Stimulated activated naive B cell treated with anti-CD40 and anti-IgM and Interleukin-4, amounts not matched to agents 10 μg/mL and 1 μg/mL and 100 μg/mL, for 72 hours (primary cell): Measurements from ENCODE around the gene PUM2.
"Not testable (repeated sequence)": the region's sequence is repeated elsewhere in the genome, so short reads cannot be mapped to it uniquely, and the experiment has no call there.

Source experiments
- ATAC-seq, 2 donors: fragments of 150-1000 bp; cut with Tn5 transposase; replicated peaks; 2 replicates each; pipeline ENCODE4 v1.10.0; 2021; ENCODE audit warnings: moderate library complexity in 1 of 2
- DNase-seq: peaks from one replicate; pipeline ENCODE4 v3.0.0; 2021
- H3K27ac Mint-ChIP-seq: one replicate; pipeline ENCODE4 v1.8.0; 2022; ENCODE audit warnings: mild to moderate bottlenecking, mixed read lengths
- H3K27me3 Mint-ChIP-seq, 2 donors: one replicate each; pipeline ENCODE4 v1.8.0; 2022; ENCODE audit warnings: mixed read lengths in 2 of 2
- H3K36me3 Mint-ChIP-seq, 2 donors: one replicate each; pipeline ENCODE4 v1.8.0; 2022; ENCODE audit warnings: mixed read lengths in 2 of 2, mild to moderate bottlenecking in 1 of 2
- H3K4me1 Mint-ChIP-seq, 2 donors: one replicate each; pipeline ENCODE4 v1.8.0; 2022; ENCODE audit warnings: mixed read lengths in 2 of 2, mild to moderate bottlenecking in 1 of 2
- H3K4me3 Mint-ChIP-seq, 2 donors: one replicate each; pipeline ENCODE4 v1.8.0; 2022; ENCODE audit warnings: mild to moderate bottlenecking in 2 of 2, mixed read lengths in 2 of 2, moderate library complexity in 1 of 2
- H3K9me3 Mint-ChIP-seq, 2 donors: one replicate each; pipeline ENCODE4 v1.8.0; 2022; ENCODE audit warnings: mixed read lengths in 2 of 2, mild to moderate bottlenecking in 1 of 2

Gene PUM2

DNA sequence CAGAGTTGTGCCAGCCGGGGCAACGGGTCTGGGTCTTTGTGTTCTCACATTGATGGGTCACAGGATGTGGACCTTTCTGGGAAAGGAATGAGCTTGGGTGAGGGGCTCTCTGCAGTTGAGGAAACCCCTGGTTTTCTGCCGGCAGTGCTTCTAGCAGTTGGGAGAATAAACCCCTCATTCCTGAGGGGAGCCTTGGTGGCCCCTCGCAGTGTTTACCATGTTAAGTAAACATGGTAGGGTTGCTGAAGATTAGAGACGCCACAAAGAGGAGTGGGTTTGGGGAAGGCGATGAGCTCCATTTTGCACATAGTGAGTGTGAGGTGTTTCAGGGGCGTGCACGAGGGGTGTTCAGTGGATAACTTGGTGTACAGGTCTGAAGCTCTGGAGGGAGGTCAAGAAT lies 27.7 kb upstream of the PUM2 start:
- no peak for ATAC-seq
- Mint-ChIP-seq H3K27ac (no peak overlapping the region), H3K4me1 (peaks cover 0 to 5% of the 10 kb centered on the region in 2 donors), H3K4me3 (no peak overlapping the region), H3K27me3 (peaks cover 13 to 16% of the 10 kb centered on the region in 2 donors), H3K9me3 (no peaks in the 10 kb centered on the region), H3K36me3 (no peaks in the 10 kb centered on the region)
- no peak for DNase-seq

- no peaks in the 10 kb centered on the region for H3K9me3 Mint-ChIP-seq
- ATAC-seq = no peak
- H3K4me1 Mint-ChIP-seq = peaks cover 0 to 5% of the 10 kb centered on the region in 2 donors
- H3K36me3 Mint-ChIP-seq = no peaks in the 10 kb centered on the region
- no peak for DNase-seq
- no peak overlapping the region for H3K4me3 Mint-ChIP-seq
- peaks cover 13 to 16% of the 10 kb centered on the region in 2 donors for H3K27me3 Mint-ChIP-seq
- no peak overlapping the region for H3K27ac Mint-ChIP-seq
Measured at GRCh38 chr2:20377741-20378140, 27.1 kb upstream of the PUM2 start.

DNA sequence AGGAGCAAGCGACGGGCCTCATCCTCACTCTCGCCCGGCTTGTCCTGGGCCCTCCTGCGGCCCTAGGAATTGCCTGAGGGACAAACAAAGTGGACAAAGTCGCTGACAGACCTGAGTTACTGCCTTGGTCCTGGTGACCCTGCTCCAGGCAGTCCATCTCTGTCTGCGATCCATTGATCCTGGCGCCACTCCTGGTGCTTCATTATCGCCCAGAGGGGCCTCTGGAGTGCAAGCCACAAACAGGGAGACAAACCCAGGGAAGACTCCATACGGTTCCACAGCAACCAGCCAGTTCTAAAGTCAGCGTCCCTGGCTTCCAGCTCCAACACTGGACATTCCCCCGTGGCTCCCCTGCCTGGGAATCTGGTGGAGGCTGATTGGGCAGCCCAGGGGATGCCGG lies 24.3 kb upstream of the PUM2 start:
- H3K4me1 Mint-ChIP-seq, DNase-seq, H3K27ac Mint-ChIP-seq, H3K9me3 Mint-ChIP-seq, ATAC-seq, H3K4me3 Mint-ChIP-seq, H3K36me3 Mint-ChIP-seq: not testable (repeated sequence)
- H3K27me3 Mint-ChIP-seq = peaks cover 21 to 35% of the 10 kb centered on the region in 2 donors

DNA sequence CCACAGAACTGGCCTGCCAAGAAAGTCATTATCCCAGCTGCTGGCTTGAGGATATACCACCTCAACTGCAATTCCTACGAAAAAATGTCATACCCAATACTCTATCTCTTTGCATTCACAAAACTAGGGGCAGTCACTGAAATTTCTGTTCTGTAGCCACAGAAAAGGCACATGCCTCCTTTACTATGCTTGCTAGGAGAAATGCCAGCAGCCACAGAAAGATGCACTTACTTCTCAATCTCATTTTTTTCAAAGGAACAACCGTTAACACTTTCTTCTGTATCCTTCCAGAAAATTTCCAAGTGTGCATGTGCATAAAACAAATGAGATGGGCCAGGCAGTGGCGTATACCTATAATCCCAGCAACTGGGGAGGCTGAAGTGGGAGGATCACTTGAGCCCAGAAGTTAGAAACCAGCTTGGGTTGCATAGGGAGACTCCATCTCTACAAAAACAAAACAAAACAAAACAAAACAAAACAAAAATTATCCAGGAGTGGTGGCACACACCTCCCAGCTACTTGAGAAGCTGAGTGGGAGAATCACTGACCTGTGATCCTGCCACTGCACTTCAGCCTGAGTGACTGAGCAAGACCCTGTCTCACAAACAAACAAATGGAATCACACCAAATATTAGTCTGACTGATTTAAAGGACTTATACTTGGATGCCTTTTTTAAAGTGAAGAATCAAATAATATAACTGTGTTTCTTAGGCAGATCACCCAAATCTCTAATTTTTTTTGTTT lies 22.4 kb upstream of the PUM2 start:
- Mint-ChIP-seq H3K9me3 (peaks cover 0 to 1% of the 10 kb centered on the region in 2 donors), H3K4me1 (no peaks in the 10 kb centered on the region), H3K36me3 (no peaks in the 10 kb centered on the region), H3K27me3 (peaks cover 35 to 36% of the 10 kb centered on the region in 2 donors), H3K4me3 (no peak overlapping the region), H3K27ac (no peak overlapping the region)
- no peak for ATAC-seq
- no peak for DNase-seq

DNA sequence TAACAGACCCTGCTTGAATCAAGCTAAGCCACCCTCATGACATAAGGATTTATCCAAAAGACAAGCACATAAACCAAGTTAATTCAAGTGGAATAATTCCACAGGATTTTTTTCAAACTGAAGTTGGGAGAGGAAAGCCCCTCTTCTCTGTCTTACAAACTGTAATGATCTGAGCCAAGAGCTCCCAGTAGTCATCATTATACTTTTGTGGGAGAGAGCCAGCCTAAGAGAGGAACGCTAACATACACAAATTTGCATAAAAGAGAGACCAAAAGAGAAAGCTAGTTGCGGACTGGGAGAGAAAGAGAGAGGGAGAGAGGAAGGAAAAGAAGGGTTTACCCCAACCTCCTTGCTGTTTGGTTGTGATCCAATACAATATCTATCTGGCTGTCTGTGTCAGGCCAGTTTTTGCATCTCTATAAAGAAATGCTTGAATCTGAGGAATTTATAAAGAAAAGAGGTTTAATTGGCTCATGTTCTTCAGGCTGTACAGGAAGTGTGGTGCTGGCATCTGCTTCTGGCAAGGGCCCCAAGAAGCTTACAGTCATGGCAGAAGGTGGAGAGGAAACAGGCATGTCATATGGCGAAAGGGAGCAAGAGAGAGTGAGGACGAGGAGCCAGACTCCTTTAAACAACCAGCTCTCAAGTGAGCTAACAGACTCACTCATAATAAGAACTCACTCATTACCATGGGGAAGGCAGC lies 20.8 kb upstream of the PUM2 start:
- no peak for ATAC-seq
- Mint-ChIP-seq H3K4me1 (peaks cover 0 to 3% of the 10 kb centered on the region in 2 donors), H3K9me3 (peaks cover 0 to 6% of the 10 kb centered on the region in 2 donors), H3K27ac (no peak overlapping the region), H3K27me3 (peaks cover 32 to 36% of the 10 kb centered on the region in 2 donors), H3K36me3 (no peaks in the 10 kb centered on the region), H3K4me3 (no peak overlapping the region)
- no peak for DNase-seq

GRCh38 chr2:20370191-20370590 lies 19.5 kb upstream of the PUM2 start:
- ATAC-seq (no peak), DNase-seq (no peak)
- Mint-ChIP-seq H3K4me3 (no peak overlapping the region), H3K36me3 (no peaks in the 10 kb centered on the region), H3K4me1 (peaks cover 10 to 11% of the 10 kb centered on the region in 2 donors), H3K27me3 (peaks cover 28 to 37% of the 10 kb centered on the region in 2 donors), H3K9me3 (peaks cover 0 to 6% of the 10 kb centered on the region in 2 donors), H3K27ac (no peak overlapping the region)

DNA sequence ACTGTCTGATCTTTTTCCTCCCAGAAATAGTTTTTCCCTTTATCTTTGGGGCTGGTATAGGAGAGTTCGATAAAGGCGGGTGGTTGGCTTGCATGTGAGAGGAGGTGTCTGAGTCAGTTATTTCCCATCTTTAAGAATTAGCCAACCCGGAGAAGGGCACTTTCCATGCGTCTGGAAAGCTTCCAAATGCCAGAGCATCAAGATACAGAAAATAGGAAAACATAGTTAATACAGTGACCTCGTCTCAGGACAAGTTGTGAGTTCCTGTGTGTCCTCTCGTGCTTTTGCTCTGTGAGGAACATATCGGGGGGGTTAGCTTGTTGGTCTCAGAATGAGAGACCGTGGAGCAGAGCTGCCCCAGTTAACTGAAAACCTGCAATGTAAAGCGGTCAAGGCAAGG lies 18.7 kb upstream of the PUM2 start:
- ATAC-seq = no peak
- DNase-seq = no peak
- Mint-ChIP-seq H3K27me3 (peaks cover 27 to 37% of the 10 kb centered on the region in 2 donors), H3K4me3 (no peak overlapping the region), H3K36me3 (no peaks in the 10 kb centered on the region), H3K4me1 (peaks cover 14% of the 10 kb centered on the region in 2 donors), H3K27ac (no peak overlapping the region), H3K9me3 (peaks cover 0 to 6% of the 10 kb centered on the region in 2 donors)

DNA sequence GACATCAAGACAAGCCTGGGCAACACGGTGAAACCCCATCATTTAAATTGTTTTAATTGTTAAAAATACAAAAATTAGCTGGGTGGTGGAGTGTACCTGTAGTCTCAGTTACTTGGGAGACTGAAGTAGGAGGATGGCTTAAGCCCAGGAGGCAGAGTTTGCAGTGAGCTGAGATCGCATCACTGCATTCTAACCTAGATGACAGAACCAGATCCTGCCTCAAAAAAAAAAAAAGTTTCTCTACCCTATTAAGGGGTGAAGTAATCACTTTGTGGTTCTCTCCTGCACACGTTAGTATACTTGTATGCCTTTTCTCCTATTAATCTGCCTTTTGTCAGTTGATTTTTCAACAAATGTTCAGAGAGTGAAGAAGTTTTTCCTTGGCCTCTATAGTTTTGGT lies 18.1 kb upstream of the PUM2 start:
- Mint-ChIP-seq H3K27me3 (peaks cover 27 to 37% of the 10 kb centered on the region in 2 donors), H3K9me3 (peaks cover 0 to 6% of the 10 kb centered on the region in 2 donors), H3K27ac (no peak overlapping the region), H3K4me3 (no peak overlapping the region), H3K36me3 (no peaks in the 10 kb centered on the region), H3K4me1 (peaks cover 14% of the 10 kb centered on the region in 2 donors)
- ATAC-seq = no peak
- no peak for DNase-seq

DNA sequence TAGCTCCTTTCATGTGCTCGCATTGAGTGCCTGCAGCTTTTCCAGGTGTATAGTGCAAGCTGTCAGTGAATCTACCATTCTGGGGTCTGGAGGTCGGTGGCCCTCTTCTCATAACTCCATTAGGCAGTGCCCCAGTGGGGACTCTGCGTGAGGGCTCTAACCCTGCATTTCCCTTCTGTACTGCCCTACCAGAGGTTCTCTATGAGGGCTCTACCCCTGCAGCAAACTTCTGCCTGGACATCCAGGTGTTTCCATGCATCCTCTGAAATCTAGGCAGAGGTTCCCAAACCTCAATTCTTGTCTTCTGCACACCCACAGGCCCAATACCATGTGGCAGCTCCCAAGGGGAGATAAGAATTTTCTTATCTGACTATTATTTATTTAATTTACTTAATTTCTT lies 17.3 kb upstream of the PUM2 start:
- Mint-ChIP-seq H3K27me3 (peaks cover 27 to 37% of the 10 kb centered on the region in 2 donors), H3K4me1 (peaks cover 14% of the 10 kb centered on the region in 2 donors)
- H3K9me3 Mint-ChIP-seq, H3K36me3 Mint-ChIP-seq, ATAC-seq, H3K27ac Mint-ChIP-seq, DNase-seq, H3K4me3 Mint-ChIP-seq: not testable (repeated sequence)

DNA sequence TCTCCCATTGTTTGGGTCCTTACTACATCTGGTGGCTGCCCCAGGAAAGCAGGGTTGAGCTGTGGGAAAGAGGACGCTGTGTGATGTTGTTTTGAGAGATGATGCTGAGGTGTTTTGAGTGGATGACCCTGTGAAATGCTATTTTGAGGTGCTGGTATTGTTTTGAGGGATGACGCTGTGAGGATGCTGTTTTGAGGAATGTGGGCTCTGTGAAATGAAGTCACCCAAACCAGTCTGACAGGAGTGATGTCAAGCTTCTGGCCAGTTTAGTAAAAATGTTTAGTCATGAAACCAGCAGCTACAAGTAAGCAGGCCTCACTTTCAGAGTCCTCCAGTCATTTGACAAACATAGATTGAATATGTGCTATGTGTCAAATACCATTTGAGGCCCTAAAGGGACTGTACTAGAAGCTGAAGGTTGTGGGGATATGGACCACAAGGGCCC lies 16.1 kb upstream of the PUM2 start:
- Mint-ChIP-seq H3K4me3 (no peak overlapping the region), H3K9me3 (peaks cover 0 to 6% of the 10 kb centered on the region in 2 donors), H3K27ac (peak overlapping the region; percentile 32), H3K4me1 (peaks cover 14 to 16% of the 10 kb centered on the region in 2 donors), H3K36me3 (no peaks in the 10 kb centered on the region), H3K27me3 (peaks cover 29% of the 10 kb centered on the region in 2 donors)
- no peak for DNase-seq
- ATAC-seq = no peak

DNA sequence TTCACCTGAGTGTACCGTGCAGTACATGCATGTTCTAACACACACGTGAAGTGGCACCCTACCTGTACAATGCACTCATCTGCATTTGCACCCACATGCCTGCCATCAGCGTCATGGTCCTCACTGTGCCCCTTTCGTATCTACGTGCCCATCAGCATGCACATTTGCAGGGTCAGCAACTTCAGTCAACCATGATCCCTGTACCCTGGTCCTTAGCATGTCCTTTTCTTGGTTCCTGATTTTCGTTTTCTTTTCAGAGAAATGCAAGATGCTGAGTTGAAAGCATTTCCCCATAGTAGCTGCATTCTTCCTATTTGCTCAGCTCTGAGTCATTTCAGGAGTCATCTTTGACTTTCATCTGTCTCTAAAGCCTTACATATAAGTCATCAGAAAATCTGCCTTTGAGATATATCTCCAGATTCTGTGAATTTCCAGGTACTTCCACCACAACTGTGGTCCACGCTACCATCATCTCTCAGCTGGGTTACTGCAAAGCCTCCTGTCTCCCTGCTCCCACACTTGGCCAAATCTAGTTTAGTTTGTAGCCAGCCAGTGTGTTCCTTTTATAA lies 14.7 kb upstream of the PUM2 start:
- H3K4me3 Mint-ChIP-seq = no peak overlapping the region
- ATAC-seq (peak; percentile 94 to 95), DNase-seq (peak; percentile 33)
- no peak overlapping the region for H3K27ac Mint-ChIP-seq
- H3K27me3 Mint-ChIP-seq = peaks cover 21 to 24% of the 10 kb centered on the region in 2 donors
- H3K36me3 Mint-ChIP-seq = no peaks in the 10 kb centered on the region
- peaks cover 0 to 6% of the 10 kb centered on the region in 2 donors for H3K9me3 Mint-ChIP-seq
- H3K4me1 Mint-ChIP-seq = peaks cover 14 to 16% of the 10 kb centered on the region in 2 donors

DNA sequence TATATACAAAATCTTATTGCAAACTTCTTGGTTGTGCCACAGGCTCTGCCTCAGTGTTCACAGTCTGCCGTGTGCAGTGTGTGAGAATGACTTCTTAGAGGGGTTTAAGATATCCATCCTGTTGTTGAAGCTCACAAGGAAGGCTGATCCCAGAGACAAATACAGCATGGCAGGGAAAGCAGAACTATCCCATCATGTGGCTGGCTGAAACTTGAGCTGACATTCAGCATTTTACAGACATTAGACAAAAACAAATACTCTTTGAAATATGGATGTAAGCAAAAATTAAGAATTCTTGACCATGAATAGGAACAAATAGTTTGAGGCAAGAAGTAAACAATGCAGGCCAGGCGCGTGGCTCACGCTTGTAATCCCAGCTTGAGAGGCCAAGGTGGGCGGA lies 12.9 kb upstream of the PUM2 start:
- Mint-ChIP-seq H3K4me3 (no peak overlapping the region), H3K9me3 (peaks cover 0 to 6% of the 10 kb centered on the region in 2 donors), H3K27me3 (peaks cover 6 to 12% of the 10 kb centered on the region in 2 donors), H3K36me3 (no peaks in the 10 kb centered on the region), H3K4me1 (peaks cover 14 to 16% of the 10 kb centered on the region in 2 donors), H3K27ac (no peak overlapping the region)
- DNase-seq (no peak), ATAC-seq (no peak)

GRCh38 chr2:20362701-20363435 lies 12.2 kb upstream of the PUM2 start:
- Mint-ChIP-seq H3K4me1 (peaks cover 14 to 16% of the 10 kb centered on the region in 2 donors), H3K36me3 (no peaks in the 10 kb centered on the region), H3K4me3 (no peak overlapping the region), H3K9me3 (peaks cover 0 to 4% of the 10 kb centered on the region in 2 donors), H3K27ac (no peak overlapping the region), H3K27me3 (peaks cover 6 to 8% of the 10 kb centered on the region in 2 donors)
- ATAC-seq (no peak), DNase-seq (no peak)

DNA sequence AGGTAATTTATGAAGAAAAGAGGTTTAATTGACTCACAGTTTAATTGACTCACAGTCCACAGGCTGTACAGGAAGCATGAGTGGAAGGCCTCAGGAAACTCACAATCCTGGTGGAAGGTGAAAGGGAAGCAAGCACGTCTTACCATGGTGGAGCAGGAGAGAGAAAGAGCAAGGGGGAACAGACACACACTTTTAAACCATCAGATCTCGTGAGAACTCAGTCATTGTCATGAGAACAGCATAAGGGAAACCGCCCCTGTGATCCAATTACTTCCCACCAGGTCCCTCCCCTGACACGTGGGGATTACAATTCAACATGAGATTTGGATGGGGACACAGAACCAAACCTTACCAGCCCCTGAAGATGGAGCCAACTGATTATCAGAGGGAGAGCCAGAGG lies 11.2 kb upstream of the PUM2 start:
- peaks cover 5 to 8% of the 10 kb centered on the region in 2 donors for H3K27me3 Mint-ChIP-seq
- no peak overlapping the region for H3K4me3 Mint-ChIP-seq
- H3K36me3 Mint-ChIP-seq = no peaks in the 10 kb centered on the region
- no peak overlapping the region for H3K27ac Mint-ChIP-seq
- H3K9me3 Mint-ChIP-seq = peaks cover 0 to 2% of the 10 kb centered on the region in 2 donors
- DNase-seq (no peak), ATAC-seq (no peak)
- H3K4me1 Mint-ChIP-seq = peaks cover 14 to 16% of the 10 kb centered on the region in 2 donors
